ENCODE data around the gene ABCA7.

Gene ABCA7

DNA sequence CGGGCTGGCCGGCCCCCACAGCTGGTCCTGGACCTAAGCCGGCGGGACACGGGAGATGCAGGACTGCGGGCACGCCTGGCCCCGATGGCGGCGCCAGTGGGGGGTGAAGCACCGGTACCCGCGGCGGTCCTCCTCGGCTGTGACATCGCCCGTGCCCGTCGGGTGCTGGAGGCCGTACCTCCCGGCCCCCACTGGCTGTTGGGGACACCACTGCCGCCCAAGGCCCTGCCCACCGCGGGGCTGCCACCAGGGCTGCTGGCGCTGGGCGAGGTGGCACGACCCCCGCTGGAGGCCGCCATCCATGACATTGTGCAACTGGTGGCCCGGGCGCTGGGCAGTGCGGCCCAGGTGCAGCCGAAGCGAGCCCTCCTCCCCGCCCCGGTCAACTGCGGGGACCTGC lies 36.6 kb upstream of the ABCA7 start:
- no peak for DNase-seq

DNA sequence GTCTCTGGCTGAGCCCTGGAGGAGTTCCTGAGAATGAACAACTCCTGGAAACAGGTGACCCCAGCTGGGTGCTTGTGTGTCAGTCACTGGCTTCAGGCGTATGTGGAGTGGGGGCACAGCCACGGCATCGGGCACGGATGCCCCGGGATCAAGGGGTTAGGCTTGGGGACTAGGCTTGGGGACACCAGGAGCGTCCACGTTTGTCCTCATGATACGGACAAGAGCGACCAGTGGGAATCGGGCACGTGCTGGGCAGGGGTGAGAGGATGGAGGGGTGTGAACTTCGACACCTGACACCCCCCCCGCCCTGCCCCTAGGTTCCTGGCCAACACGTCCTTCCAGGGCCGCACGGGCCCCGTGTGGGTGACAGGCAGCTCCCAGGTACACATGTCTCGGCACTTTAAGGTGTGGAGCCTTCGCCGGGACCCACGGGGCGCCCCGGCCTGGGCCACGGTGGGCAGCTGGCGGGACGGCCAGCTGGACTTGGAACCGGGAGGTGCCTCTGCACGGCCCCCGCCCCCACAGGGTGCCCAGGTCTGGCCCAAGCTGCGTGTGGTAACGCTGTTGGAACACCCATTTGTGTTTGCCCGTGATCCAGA lies 35.6 kb upstream of the ABCA7 start:
- DNase-seq = no peak

DNA sequence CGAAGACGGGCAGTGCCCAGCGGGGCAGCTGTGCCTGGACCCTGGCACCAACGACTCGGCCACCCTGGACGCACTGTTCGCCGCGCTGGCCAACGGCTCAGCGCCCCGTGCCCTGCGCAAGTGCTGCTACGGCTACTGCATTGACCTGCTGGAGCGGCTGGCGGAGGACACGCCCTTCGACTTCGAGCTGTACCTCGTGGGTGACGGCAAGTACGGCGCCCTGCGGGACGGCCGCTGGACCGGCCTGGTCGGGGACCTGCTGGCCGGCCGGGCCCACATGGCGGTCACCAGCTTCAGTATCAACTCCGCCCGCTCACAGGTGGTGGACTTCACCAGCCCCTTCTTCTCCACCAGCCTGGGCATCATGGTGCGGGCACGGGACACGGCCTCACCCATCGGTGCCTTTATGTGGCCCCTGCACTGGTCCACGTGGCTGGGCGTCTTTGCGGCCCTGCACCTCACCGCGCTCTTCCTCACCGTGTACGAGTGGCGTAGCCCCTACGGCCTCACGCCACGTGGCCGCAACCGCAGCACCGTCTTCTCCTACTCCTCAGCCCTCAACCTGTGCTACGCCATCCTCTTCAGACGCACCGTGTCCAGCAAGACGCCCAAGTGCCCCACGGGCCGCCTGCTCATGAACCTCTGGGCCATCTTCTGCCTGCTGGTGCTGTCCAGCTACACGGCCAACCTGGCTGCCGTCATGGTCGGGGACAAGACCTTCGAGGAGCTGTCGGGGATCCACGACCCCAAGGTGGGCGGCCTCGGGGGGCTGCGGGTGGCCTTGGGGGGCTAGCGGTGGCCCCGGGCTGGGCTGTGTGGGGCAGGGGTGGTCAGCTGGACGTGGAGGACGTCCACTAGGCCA lies 34.9 kb upstream of the ABCA7 start:
- DNase-seq = no peak

GRCh38 chr19:1006711-1007398 lies 33.1 kb upstream of the ABCA7 start:
- no peak for DNase-seq

- no peak for DNase-seq
Measured at GRCh38 chr19:1007399-1008251, 32.3 kb upstream of the ABCA7 start.

DNA sequence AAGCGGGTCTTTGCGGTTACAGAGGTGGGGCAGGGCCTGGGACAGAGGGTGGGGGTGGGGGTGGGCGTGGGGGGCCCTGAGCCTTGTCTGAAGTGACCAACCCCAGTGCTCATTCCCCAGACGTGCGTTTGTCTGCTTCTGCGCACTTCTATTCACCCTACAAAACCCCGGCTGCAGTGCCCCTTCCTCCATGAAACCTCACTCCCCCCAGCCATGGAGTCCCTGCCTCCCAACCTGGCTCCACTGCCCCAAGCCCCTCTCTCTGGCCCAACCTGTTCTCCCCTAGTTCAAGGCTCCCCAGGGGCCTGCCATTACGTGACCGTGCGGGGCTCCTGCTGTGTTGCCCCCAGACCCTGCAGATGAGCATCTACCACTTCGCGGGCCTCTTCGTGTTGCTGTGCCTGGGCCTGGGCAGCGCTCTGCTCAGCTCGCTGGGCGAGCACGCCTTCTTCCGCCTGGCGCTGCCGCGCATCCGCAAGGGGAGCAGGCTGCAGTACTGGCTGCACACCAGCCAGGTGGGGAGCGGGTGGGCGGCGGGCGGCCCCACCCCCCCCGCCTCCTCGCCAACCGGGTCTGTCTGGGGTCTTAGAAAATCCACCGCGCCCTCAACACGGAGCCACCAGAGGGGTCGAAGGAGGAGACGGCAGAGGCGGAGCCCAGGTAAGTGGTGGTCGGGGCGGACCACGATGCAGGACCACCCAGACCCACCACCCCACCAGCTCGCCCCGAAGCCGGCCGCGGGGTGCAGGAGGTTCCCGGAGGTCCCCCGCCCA lies 31.5 kb upstream of the ABCA7 start:
- DNase-seq = no peak

DNA sequence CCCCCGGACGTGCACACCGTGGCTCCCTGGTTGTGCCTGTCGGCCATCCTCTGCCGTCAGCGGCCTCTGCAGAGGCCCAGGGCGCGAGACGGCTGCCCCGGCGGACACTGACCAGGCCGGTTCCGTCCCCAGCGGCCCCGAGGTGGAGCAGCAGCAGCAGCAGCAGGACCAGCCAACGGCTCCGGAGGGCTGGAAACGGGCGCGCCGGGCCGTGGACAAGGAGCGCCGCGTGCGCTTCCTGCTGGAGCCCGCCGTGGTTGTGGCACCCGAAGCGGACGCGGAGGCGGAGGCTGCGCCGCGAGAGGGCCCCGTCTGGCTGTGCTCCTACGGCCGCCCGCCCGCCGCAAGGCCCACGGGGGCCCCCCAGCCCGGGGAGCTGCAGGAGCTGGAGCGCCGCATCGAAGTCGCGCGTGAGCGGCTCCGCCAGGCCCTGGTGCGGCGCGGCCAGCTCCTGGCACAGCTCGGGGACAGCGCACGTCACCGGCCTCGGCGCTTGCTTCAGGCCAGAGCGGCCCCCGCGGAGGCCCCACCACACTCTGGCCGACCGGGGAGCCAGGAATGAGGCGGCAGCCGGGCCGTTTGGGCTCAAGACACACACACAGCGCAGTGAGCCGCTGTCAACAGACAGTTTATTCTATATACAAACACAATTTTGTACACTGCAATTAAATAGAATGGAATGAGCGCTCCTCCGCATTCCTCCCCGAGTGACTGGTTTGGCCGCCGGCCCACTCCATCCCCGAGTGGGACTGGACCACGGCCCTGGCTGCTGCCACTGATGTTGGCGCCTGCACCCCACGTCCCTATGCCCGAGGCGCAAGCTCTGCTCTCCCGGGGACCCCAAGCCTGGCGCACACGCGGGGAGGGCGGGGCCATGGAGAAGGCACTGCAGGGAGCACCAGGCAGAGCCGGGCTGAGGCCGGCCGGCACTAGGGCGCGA lies 30.6 kb upstream of the ABCA7 start:
- DNase-seq = no peak

GRCh38 chr19:1009981-1010538 lies 29.8 kb upstream of the ABCA7 start:
- no peak for DNase-seq

DNA sequence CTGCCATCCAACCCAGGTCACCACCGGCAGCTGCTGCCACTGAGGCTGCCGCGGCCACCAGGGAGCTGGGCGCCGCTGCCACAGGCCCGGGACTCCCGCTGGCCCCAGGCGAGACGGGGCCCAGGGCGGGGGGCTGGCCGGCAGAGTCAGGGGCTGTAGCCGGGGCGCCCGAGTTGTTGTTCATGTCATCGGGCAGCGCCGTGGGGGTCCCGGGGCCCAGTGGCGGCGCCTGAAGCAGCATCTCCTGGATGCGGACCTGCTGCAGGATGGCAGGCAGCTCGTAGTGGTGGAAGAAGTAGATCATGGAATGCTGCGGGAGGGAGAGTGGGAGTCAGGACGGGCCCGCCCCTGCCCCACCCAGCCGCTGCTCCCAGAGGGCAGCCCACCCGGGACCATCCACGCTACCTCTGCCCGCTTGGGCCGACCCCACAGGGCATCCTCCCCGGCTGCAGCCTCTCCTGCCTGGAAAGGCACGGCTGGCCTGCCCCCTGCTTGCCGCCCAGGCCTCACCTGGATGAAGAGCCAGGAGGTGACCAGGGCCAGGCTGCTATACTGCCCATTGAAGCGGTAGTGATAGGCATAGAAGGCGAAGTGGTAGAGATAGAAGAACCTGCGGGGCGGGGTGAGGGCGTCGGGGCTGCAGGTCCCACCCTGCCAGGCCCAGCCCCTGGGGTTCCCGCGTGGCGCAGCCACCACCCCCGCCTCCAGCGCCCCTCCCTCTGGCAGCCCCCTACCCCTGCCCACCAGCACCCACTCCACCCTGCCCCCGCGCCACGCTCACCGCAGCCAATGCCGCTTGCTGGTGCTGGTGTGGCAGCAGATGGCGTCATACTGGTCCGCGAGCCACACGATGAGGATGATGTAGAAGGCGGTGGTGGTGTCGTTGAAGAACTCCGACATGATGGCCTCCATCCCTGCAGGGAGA lies 29.1 kb upstream of the ABCA7 start:
- no peak for DNase-seq

- DNase-seq = no peak
Measured at GRCh38 chr19:1011831-1012333, 28.0 kb upstream of the ABCA7 start.

DNA sequence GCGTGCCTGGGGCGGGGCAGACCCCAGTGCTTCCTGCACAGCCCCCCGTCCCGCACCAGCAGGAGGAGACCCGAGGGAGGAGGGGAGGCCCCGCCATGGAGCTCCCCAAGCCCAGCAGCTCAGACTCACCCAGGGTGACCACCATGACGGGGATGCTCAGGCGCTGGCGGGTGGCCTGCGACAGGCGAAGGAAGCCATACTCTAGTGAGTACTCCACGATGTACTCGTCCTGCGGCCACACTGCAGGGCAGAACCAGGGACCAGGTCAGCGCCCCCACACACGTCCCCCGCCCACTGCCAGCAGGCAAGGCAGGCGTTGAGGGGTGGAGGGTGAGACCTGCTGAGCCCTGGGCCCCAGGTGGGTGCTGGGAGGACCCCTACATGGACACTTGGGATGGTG lies 27.6 kb upstream of the ABCA7 start:
- DNase-seq = no peak

DNA sequence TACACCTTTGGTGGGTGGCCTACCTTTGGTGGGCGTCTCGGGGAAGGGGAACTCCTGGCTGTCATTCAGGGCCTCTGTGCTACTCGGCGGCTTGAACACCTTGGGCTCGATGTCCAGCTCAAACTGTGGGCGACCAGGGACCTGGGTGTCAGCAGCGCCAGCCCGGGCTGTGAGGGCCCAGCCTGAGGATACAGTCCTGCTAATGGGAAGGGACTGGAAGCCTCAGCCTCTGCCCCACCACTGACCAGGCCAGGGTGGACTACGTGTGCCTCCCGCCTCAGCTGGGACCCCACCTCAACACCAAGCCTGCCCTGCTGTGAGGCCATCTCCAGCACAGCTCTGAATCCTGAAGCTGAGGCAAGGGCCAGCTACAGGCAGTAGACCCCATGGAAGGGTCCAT lies 26.7 kb upstream of the ABCA7 start:
- no peak for DNase-seq

- DNase-seq = no peak
Measured at GRCh38 chr19:1014161-1015060, 25.5 kb upstream of the ABCA7 start.

DNA sequence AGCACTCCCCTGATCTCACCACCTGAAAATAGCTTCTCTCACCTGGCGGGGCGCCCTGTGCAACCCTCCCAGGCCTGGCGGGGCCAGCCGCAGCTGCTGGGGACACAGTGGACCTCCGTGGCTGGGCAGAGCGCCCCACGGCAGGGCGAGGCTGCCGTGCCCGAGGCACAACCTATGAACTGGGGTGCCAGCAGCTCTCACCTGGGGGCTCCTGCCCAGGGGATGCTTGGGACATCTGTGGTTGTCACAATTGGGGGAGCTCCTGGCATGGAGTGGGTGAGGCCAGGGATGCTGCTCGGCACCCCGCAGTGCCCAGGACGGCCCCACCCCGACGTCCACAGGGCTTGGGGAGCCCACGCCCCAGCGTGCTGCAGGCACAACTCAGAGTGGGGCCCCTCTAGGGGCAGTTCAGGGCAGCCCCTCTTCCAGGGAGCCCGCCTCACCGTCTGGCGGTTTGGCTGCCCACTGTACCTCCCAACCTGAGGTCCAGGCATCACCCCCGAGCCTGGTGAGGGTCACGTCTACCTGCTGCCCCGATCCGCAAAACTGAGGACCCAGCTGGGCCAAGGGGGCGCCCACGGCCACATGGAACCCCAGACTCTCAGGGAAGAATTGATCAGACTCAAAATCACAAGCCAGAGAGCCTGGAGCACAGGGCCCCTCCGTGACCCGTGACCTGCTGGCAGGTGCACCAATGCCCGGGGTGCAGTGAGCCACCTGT lies 24.7 kb upstream of the ABCA7 start:
- DNase-seq = no peak

DNA sequence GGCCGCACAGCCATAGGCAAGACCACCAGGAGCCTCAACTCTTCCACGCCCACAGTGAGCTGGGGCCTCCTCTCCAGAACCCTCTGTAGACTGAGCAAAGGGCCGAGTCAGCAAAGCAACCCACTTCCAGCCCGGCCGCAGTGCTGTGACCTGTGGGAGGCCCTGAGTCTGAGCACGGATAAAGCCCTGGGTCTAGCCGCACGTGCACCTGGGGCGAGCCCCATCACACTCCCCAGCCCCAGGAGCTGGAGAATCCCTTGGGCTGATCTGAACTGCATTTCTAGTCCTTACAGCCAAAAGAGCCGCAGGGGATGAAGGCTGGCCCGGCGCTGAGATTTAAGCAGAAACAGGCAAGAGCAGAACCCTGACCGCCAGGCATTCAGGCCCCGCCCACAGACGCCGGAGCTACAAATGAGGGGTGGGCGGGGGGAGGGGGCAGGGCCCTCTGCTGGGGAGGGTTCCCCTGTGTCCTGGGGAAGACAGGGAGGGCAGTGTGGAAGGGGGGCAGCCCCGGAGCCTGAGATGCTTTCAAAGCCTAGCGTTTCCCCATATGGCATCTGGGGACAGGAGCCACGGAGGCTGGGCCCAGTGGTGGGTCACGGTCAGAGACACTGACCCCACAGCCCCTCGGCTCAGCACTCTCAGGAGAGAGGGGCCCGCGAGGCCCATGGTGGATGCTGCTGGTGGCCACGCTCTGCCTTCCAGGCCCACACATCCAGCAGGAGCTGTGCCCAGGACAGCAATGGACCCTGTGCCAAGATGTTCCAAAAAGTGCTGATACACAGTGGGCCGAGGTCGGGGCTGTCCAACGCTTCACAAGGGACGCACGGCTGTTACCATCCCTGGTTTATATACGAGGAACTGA lies 23.9 kb upstream of the ABCA7 start:
- no peak for DNase-seq

- DNase-seq = no peak
Measured at GRCh38 chr19:1016647-1017114, 23.2 kb upstream of the ABCA7 start.

Data from activated CD4-positive, alpha-beta T cell treated with anti-CD3 and anti-CD28 coated beads for 48 hours (primary cell).